ENCODE measurements around the gene RNF19B.
A peak's percentile ranks its signal among the peaks of the same experiment; 100 is the strongest.
"Not testable (repeated sequence)": the region's sequence is repeated elsewhere in the genome, so short reads cannot be mapped to it uniquely, and the experiment has no call there.

RNF19B gene, protein sequence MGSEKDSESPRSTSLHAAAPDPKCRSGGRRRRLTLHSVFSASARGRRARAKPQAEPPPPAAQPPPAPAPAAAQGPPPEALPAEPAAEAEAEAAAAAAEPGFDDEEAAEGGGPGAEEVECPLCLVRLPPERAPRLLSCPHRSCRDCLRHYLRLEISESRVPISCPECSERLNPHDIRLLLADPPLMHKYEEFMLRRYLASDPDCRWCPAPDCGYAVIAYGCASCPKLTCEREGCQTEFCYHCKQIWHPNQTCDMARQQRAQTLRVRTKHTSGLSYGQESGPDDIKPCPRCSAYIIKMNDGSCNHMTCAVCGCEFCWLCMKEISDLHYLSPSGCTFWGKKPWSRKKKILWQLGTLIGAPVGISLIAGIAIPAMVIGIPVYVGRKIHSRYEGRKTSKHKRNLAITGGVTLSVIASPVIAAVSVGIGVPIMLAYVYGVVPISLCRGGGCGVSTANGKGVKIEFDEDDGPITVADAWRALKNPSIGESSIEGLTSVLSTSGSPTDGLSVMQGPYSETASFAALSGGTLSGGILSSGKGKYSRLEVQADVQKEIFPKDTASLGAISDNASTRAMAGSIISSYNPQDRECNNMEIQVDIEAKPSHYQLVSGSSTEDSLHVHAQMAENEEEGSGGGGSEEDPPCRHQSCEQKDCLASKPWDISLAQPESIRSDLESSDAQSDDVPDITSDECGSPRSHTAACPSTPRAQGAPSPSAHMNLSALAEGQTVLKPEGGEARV

DNA sequence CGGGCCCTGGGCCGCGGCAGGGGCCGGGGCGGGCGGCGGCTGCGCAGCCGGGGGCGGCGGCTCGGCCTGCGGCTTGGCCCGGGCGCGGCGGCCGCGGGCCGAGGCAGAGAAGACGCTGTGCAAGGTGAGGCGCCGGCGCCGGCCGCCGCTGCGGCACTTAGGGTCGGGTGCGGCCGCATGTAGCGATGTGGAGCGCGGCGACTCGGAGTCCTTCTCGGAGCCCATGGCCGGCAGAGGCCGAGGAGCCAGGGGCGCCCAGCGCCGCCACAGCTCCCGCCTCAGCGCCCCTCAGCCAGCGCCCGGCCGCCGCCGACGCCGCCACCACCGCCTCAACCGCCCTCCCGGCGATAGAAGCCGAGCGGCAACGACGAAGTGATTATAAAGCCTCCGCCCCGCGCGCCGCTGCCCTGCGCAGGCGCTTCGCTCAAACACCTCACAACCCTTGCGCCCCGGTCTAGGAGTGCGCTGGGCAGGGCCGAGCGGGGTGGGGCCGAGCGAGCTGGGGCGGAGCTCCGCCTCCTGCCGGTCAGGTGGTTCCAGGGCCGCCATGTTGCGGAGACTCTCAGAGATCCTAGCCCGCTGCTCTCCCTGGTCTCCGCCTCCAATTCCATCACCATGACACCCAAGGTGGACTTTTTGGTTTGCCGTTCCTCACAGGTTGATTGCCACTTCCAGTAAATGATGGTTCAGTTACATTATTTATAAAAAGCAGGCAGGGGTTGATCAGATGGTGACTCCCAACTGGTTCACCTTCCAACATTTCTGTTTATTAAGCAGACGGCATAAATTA lies at the start of gene RNF19B:
Gene RNF19B (minus strand): TSS at position 349 of the 790 bp plus-strand sequence. CDS start 124 bp downstream, at position 225.
- peak; percentile 97 for DNase-seq

DNA sequence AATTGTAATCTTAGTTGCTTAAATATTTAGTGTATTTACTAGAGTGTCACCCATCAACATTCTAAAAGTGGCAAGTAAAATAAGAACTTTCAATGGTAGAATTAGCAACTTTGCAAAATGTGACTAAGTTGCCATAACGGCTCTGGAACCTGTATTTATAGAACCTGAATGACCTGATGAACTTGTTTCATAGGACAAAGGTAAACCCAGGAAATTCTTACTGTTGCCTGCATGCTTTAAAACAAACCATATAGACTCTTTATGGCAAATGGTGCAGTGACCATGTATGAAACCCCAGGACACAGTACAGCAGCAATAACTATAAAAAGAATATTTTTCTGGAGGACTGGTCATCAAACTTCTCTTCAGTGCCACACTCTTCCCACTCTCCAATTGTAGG lies 49.2 kb upstream of the RNF19B start:
- DNase-seq: no peak

DNA sequence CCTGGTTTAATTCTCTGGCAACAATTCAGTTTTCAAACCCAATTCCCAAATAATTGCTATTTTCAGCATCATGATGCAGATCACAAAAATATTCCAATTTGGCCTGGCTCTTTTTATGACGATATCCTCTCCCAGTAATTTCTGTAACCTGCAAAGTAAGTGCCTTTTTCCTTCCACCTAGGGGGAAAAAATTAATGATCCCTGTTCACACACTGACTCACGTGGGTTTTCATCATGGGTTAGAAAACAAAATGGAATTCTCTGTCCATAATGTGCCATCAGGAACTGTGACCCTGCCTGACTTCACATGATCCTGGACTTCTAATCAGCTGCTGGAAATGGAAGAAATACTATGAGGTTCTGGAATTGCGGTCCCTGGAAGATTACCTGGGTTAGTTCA lies 47.6 kb upstream of the RNF19B start:
- DNase-seq: no peak

DNA sequence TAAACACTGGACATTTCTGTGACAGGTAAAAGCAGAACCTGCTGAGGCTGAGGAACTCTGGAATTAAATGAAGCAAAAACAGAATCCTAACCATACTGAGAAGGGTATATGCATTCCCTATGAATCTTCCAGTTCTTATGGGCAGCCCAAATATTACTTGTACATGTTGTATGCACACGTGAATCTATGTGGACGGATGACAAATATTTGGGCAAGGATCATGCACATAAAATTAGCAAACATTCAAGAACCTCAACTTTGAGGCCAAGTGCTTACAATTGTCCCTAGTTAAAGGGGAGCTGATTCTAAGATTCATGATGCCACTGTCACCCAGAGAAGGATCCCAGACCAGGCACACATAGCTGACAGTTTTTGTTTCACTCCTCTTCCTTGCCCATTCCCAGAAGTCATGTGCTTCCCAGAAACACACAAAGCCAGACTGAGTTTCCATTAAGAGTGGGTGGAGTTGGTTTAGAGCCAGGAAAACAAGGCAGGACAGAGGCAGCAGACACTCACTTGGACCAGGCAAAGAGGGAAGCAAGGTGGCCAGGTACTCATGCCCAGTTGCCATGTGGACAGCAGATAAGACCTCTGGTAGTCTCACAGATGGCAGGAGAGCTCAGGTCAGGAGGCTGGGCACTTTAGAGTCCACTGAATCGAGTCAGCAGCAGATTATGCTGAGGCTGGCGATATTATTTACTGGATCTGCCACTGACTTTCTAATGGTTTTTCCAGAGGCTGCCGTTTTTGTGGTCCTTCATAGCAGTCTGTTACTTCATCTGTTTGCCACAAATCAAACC lies 46.5 kb upstream of the RNF19B start:
- no peak for DNase-seq

DNA sequence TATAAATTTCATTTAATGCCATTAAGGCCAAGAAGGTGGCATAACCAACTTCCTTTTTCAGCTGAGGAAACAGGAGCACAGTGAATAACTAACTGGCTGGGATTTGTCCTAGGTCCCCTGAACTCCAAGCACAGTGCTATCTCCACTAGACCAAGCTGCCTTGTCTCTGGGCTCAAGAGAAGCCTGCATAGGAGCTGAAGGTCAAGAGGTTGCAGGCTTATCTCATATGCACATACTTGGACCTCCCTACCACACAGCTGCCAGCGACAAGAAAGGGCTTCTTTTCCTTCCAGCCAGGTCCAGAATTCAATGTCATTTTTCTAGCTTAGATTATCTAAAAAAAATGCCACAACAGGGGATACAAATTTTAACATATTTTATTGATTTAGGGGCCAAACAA lies 45.0 kb upstream of the RNF19B start:
- DNase-seq: no peak

DNA sequence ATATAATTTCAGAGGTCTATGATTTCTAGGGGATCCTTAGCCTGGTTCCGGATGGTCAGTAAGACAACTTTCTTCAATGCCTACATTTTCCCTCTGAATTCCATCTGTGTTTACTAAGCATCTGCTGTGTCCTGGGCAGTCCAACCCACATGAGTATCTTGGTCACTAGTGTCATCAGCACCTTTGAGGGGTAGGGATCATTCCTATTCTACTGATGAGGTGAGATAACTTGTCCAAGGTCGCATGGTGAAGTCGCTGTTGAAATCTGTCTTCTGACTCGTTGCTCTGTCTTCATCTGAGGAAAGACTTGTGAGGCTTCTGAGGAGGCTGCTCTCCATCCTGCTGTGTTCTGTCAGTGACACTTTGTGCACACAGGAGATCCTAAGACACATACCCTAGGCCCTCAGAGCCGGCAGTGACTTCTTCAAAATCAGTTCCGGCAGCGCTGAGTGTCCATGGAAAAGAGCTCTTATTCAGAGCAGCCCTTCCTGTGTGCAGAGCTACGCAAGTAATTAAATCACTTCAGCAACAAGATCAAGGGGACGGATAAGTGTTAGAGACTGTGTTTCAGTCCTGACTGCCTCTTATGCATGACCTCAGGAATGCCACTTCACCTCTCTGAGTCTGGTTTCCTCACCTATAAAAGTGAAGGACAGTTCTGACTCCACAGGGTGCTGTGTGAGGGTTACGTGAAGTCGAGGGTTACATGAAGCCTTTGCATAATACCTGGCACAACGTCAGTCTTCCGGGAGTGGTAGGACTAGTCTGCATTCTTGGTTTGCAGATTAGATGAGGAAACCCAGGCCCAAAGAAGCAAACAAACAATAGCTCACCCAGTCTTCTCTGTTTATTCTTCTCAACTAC lies 43.7 kb upstream of the RNF19B start:
- no peak for DNase-seq

DNA sequence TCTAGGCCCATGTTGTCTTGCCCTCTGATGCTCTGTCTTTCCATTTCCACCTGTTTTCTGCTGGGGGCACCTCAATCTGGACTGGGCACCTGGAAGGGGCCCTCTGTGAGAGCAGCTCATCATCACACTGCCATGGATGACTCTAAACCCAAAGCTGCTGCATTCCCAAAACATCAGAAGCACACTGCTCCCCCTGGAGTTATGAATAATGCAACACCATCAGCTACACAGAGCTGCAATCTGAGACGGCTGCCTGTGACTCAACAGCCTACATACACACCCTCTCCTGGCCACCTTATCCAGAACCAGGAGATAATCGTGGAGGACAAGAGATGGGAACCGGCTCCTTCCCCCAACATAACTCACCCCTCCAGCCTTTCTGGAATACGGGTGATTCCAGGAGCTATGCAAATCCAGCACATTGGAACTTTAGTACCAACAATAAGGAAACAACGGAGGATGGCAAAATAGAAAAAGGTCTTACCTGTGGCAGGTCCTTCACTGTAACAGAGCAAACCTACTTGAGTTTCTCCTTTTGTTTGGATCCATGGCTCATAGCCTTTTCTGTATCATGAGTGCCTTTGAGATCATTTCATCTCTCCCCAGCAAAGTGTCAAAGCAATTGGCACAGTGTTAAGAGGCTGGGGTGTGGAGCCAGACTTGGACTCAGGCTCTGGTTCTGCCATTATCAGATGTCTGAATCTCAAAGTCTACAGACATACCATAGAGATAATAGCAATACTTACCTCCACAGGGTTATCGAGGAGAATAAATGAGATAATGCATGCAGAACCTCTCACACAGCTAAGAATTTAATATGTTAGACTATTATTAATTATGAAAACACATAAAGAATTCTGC lies 42.8 kb upstream of the RNF19B start:
- DNase-seq: peak; percentile 55

DNA sequence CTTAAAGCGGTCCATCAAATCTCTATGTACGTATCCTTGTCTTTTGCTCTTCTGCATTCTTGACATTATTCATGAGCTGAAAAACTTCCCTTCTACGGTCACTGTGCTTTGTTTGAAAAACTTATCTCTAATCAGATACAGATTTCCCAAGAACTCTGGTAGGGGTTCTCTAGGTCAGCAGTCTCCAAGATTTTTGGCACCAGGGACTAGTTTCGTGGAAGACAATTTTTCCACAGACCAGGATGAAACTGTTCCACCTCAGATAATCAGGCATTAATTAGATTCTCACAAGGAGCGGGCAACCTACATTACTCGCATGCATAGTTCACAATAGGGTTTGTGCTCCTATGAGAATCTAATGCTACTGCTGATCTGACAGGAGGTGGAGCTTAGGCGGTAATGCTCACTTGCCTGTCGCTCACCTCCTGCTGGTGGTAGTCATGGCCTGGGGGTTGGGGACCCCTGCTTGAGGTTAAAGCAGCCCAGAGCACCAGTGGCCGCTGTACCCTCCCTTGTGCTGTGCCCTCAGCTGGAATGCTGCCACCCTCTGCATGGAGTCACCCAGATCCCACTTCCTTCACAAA lies 41.3 kb upstream of the RNF19B start:
- DNase-seq: no peak

DNA sequence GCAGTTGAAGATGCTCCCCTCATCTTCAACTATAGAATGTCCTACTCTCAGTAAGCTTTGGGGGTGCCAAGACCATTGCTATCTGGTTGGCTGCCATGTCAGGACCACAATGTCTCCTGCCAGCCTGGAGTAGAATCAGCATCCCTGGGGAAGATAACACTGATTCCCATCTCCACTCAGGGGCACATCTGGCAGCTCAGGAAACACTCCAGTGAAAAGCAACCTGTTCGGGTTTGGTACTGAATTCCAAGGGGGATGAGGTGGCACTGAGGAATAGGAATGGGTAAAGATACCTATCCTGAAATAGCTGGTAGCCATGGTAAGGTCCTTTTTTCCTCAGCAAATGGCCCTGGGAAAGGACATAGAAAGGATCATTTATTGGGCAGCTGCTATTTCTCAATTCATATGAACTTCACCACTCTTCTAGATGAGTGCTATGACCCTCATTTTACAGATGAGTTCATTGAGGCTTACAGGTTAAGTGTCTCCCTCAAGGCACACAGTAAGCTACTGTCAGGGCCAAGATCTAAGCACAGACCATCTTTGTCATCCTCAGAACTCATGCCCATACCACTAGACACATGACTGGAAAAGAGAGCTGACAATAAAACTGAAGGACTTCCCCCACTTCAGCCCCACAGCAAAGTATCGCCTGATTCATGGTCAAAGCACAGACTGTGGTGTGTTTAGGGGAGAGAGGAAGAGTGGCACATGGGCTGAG lies 40.7 kb upstream of the RNF19B start:
- DNase-seq: no peak

DNA sequence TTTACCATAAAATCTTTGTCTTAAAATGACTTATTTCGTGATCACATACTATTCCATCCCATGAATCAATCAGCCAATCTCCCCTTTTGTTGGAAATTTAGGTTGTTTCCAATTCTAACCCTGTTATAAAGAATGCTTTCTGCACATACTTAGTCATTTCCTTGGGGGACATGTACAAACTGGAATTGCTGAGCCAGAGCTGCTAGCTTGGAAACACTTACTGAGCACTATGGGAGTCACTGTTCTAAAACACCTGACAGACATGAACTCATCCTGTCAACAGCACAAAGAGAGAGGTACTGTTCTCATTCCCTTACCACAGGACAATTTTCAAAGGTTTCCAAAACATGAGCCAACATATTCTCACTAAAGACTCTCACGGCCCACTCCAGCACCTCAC lies 40.0 kb upstream of the RNF19B start:
- peak; percentile 10 for DNase-seq

DNA sequence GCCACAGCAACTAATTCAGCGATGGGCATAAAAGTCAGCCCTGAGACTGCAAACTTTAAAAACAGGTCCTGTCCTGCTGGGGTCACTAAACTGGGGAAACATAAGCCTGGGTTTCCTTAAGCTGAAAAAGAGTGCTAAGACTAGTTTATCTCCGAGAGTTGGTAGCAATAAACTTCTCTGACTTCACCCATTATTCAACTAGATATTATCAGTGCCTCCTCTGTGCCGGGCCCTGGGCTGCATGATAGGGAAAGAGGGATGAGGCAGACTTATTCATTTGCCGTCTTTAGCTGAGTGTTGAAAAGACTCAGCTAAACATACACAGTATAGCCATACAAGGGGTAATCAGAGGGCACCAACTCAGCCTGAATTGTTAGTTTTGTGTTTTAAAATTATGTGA lies 39.0 kb upstream of the RNF19B start:
- DNase-seq: no peak

DNA sequence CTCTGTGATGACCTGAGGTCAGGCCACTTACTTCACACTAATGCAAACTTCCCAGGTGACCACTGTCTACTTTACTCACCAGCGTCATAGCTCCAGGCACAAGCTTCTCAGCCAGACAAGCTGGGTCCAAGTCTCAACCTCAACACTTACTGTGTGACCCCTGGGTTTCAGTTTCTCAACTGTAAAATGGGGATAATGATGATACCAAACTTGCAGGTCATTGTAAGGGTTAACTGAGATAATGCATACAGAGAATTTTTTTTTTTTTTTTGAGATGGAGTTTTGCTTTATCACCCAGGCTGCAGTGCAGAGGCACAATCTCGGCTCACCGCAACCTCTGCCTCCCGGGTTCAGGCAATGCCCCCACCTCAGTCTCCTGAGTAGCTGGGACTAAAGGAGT lies 37.4 kb upstream of the RNF19B start:
- no peak for DNase-seq

DNA sequence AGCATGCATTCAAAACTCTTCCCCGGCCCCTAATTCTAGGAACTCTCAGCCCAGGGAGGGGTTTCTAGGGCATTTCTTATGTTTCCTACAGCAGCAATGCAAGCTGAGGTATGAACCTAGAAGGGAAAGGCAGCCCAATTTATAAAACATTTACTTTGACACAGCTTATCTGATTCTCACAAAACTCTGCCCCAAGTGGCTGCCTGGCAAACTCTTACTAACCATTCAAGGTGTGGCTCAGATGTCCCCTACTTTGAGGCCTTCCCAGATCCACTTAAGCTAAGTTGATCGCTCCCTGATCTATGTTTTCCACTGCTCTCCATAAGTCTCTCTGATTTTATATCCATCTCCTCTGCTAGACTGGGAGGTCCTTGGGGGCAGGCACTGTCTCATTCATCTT lies 36.7 kb upstream of the RNF19B start:
- peak; percentile 7 for DNase-seq

DNA sequence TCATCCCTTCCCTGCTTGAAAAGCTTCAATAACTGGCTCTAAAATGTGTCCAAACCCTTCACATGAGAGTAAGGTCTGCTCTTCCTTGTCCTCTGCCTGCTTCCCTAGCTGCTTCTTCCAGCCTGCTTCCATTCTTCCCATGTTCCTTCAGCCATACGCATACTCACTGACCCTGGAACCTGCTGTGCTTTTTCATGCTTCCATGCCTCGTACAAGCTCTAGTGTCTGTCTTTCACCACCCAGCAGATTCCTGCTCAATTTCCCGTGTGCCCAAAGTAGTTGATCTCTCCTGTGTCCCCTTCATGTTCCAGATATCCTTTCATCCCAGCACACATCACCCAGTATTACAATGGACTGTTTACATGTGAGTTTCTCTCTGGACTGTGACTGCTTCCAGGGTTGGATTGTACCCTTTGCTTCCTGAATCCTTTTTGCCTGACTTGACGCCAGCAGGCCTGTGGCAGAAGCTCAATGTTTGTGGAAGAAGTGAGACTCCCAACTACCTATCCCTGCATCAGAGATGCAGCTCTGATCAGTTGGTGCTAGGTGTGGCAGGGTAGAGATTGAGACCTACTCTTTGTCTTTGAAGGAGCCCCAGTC lies 35.9 kb upstream of the RNF19B start:
- no peak for DNase-seq

DNA sequence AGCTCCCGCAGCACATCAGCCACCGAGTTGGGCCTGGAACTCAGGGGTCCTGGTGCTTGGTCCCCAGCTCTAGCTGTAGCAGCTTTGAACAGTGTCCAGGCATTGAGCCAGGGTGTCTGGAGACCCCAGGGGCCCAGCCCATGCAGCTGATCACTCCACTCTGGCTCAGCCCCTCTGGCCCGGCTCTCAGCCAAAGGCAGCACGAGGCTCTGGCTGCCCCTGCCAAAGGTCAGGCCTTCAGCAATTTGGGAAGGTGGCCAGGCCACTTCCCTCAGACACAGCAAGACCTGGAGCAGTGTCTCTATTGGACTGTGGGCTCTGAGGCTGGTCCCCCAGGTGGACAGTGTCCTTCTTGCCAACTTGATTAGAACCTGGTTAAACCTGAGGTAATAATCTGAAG lies 34.4 kb upstream of the RNF19B start:
- DNase-seq: no peak

DNA sequence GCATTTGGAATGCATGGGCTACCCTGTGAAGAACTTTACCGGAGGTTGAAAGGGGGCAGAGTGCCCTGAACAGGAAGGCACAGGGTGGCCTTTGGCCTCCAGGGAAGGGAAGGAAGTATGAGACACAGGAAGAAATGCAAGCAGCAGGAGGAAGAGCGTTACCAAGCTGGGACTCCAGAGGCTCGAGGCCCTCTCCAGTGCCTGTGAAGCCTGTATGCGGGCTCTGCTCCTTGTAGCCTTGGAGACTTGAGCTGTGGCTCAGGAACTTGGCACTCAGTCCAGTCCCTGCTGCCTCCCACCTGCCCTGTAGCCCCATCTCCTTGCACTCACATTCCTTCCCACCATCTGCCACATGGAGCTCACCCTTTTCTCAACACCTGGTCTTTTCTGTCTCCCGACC lies 33.5 kb upstream of the RNF19B start:
- DNase-seq: peak; percentile 75

DNA sequence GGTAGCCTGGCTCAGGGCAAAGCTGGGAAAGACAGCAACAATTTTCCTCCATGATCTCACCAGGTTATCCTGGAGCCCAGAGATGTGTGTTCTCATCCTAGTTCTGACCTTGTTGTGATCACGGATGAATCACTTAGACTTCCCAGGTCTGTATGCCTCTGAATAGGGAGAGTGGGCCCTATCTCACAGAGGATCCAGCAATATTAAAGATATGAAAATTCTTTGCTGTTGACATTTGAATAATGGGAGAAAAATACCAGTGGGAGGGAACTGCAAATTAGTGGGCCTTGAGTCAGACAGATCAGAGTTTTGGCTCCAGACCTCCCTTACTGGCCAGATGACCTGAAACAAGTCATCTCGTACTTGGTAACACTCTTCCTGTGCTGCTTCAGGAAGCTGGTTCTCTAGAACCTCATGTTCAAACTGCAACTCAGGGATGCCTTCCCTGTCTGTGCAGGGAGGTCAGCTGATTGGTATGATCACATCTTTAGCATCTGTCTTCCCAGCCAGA lies 32.8 kb upstream of the RNF19B start:
- no peak for DNase-seq

DNA sequence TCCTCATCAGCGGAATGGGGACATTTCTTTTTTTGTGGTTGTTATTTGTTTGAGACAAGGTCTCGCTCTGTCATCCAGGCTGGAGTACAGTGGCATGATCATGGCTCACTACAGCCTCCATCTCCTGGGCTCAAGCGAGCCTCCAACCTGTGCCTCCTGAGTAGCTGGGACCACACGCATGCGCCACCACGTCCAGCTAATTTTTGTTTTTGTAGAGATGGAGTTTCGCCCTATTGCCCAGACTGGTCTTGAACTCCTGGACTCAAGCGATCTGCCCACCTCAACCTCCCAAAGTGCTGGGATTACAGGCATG lies 28.7 kb upstream of the RNF19B start:
- not testable (repeated sequence) for DNase-seq
